CD4-positive, alpha-beta T cell (primary cell): ENCODE data around the gene SH3D19. TPM values are rescaled to one million over a fixed set of nuclear protein-coding genes. Genes with fewer than 3 reads are reported as not detected.

Experiments
- ATAC-seq: fragments of 200-7000 bp; cut with Tn5 transposase; one replicate; pipeline ENCODE4 v1.10.0; 2022; ENCODE audit warnings: mild to moderate bottlenecking; ENCODE audit not compliant: poor library complexity
- CTCF ChIA-PET: fragments of 350-600 bp; sonication (Branson Sonifier 250); formaldehyde crosslinking; loops from one replicate; lab custom pipeline; 2021; ENCODE audit warnings: antibody characterized with exemption, inconsistent platforms; lab: Charles Lee
- POLR2A ChIA-PET: fragments of 350-600 bp; sonication (Branson Sonifier 250); formaldehyde crosslinking; loops from one replicate; lab custom pipeline; 2021; ENCODE audit warnings: antibody characterized with exemption, inconsistent platforms; lab: Charles Lee
- DNase-seq, 14 experiments: peaks; one replicate each; pipeline ENCODE4 v3.0.0-alpha.2; 2013 to 2020; ENCODE audit warnings: mixed read lengths in 2 of 14
- H3K27ac ChIP-seq, 2 donors: one replicate each; pipeline versions ENCODE4 v1.5.1 to v1.7.0; 2013; ENCODE audit warnings: low read length in 2 of 2, low read depth in 1 of 2, mild to moderate bottlenecking in 1 of 2
- H3K27me3 ChIP-seq, 2 experiments: 1 replicate in 1 of 2; 2 replicates in 1 of 2; pipeline versions ENCODE4 v1.6.1 to v1.7.0; 2013; ENCODE audit warnings: low read length in 2 of 2, control low read depth in 1 of 2, mild to moderate bottlenecking in 1 of 2, moderate library complexity in 1 of 2; ENCODE audit not compliant: insufficient read depth in 2 of 2, control insufficient read depth in 1 of 2
- H3K36me3 ChIP-seq: one replicate; pipeline ENCODE4 v1.6.1; 2013; ENCODE audit warnings: low read length, control low read depth; ENCODE audit not compliant: insufficient read depth
- H3K4me1 ChIP-seq: one replicate; pipeline ENCODE4 v1.6.1; 2013; ENCODE audit warnings: low read length, control low read depth; ENCODE audit not compliant: insufficient read depth
- H3K4me3 ChIP-seq: one replicate; pipeline ENCODE4 v1.5.1; 2013; ENCODE audit warnings: mild to moderate bottlenecking, low read length, moderate library complexity
- H3K9me3 ChIP-seq, 2 experiments: 1 replicate in 1 of 2; 2 replicates in 1 of 2; pipeline versions ENCODE4 v1.6.1 to v1.7.0; 2013; ENCODE audit warnings: low read length in 2 of 2, mild to moderate bottlenecking in 2 of 2, control low read depth in 1 of 2, moderate library complexity in 1 of 2; ENCODE audit not compliant: control insufficient read depth in 1 of 2, insufficient read depth in 1 of 2
- H3K27ac Mint-ChIP-seq: one replicate; pipeline ENCODE4 v1.8.0; 2020; ENCODE audit warnings: mixed read lengths
- H3K27me3 Mint-ChIP-seq: one replicate; pipeline ENCODE4 v1.8.0; 2021; ENCODE audit warnings: mixed read lengths
- H3K36me3 Mint-ChIP-seq: one replicate; pipeline ENCODE4 v1.8.0; 2021; ENCODE audit warnings: low read depth, mixed read lengths
- H3K4me1 Mint-ChIP-seq: one replicate; pipeline ENCODE4 v1.8.0; 2021; ENCODE audit warnings: low read depth, mixed read lengths
- H3K4me3 Mint-ChIP-seq: one replicate; pipeline ENCODE4 v1.8.0; 2020; ENCODE audit warnings: mild to moderate bottlenecking, mixed read lengths
- H3K9me3 Mint-ChIP-seq: one replicate; pipeline ENCODE4 v1.8.0; 2020; ENCODE audit warnings: mixed read lengths
- intact Hi-C, 2 experiments: fragments of 100-400 bp; cut with DNase I in 1 of 2; cut with micrococcal nuclease in 1 of 2; formaldehyde crosslinking; loops; one replicate each; pipeline versions ENCODE4 v1.15.1 to v1.9.0; 2023 to 2025; cut with DNase I, micrococcal nuclease
- total RNA-seq, 174 experiments: library from RNA in 2 of 174; stranded (reverse) in 2 of 174; gene quantifications; one replicate each; pipeline ENCODE4 v1.2.3 and lab custom pipeline; 2021 to 2026
- TF ChIP-seq, protein P1 (sequence below): fragments of 200-600 bp; IDR thresholded peaks from one replicate; pipeline ENCODE4 v1.8.0; 2022; ENCODE audit warnings: antibody characterized with exemption, mild to moderate bottlenecking

SH3D19 gene
- total RNA-seq, 2 experiments from 2014 or later, result 0.27 TPM; not detected in 1

DNA sequence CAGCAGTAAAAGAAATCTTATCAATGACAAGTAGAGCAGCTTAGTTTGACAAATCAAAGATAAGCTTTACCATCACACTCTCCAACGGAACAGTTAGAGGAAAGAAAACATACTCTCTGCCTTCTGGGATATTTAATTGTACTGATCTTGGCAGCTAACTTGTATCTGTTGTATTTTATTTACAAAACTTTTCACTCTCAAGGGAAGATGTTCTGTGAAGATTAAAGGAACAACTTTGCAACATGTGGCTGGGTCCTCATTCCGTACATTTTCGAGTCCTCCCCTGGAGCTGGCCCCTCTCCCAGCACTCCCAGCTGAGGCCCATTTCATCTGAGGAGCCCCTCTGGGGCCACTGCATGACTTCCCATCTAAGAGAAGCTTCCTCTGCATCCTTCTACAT lies 151.5 kb downstream of the SH3D19 start:
- POLR2A ChIA-PET, result no interaction called here

DNA sequence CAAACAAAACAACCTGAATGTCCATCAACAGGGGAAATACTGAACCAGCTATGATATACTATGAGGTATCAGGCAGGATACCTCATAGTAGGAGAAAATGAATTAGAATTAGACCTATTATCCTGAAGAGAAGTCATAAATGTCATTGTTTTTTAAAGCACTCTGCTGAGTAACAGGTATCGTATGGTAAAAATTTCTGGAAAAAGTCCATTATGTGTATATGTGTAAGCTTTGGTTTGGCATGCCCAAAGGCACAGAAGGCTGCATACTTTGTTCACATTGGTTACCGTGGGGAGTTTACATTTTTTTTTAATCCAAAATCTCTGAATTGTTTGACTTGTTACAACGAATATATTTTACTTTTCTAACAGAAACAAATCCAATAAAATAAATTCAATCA lies 155.5 kb downstream of the SH3D19 start:
- H3K27me3 Mint-ChIP-seq, result peaks cover 41% of the 10 kb centered on the region

More for the DNA sequence above, 151.5 kb downstream of the SH3D19 start:
- ATAC-seq (no peak), DNase-seq (no peak)
- no peaks in the 10 kb centered on the region for H3K9me3 Mint-ChIP-seq
- H3K4me1 Mint-ChIP-seq, result no peaks in the 10 kb centered on the region
- intact Hi-C loops, result no loop called here
- CTCF ChIA-PET, result interaction anchor here (1.1 kb wide), 1 partner anchor 10 kb away, joined by 3 read pairs; no protein-coding TSS in a partner anchor
- Histone ChIP-seq H3K9me3 (no peaks in the 10 kb centered on the region), H3K27ac (no peak overlapping the region), H3K27me3 (no peaks in the 10 kb centered on the region), H3K4me3 (no peak overlapping the region), H3K4me1 (no peaks in the 10 kb centered on the region), H3K36me3 (no peaks in the 10 kb centered on the region)
- no peak overlapping the region for H3K4me3 Mint-ChIP-seq
- no peak overlapping the region for H3K27ac Mint-ChIP-seq
- H3K27me3 Mint-ChIP-seq, result peaks cover 16% of the 10 kb centered on the region
- H3K36me3 Mint-ChIP-seq, result no peaks in the 10 kb centered on the region
- TF ChIP-seq, protein P1, sequence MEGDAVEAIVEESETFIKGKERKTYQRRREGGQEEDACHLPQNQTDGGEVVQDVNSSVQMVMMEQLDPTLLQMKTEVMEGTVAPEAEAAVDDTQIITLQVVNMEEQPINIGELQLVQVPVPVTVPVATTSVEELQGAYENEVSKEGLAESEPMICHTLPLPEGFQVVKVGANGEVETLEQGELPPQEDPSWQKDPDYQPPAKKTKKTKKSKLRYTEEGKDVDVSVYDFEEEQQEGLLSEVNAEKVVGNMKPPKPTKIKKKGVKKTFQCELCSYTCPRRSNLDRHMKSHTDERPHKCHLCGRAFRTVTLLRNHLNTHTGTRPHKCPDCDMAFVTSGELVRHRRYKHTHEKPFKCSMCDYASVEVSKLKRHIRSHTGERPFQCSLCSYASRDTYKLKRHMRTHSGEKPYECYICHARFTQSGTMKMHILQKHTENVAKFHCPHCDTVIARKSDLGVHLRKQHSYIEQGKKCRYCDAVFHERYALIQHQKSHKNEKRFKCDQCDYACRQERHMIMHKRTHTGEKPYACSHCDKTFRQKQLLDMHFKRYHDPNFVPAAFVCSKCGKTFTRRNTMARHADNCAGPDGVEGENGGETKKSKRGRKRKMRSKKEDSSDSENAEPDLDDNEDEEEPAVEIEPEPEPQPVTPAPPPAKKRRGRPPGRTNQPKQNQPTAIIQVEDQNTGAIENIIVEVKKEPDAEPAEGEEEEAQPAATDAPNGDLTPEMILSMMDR, result no peak

DNA sequence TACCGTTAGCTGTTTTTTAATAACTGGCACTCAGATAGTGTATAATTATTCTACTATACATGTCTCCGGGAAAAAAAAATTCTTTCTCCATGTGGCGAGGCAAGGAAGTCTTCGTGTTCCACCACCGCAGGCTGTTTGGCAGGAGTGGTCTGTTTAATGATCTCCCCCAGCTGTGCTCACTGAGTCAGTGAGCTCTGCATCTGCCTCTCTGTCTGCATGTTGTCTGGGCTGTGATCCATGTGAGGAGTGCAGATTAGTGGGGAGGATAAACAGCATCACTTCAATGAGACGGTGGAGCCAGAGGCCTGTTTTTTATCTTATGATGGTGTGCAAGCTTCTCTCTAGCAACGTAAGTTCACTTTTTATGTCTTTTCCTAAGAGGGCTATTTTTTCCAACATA lies 156.2 kb downstream of the SH3D19 start:
- no peaks in the 10 kb centered on the region for H3K4me1 ChIP-seq
- POLR2A ChIA-PET, result no interaction called here
- peaks cover 2 to 9% of the 10 kb centered on the region in 2 experiments for H3K27me3 ChIP-seq
- H3K36me3 ChIP-seq, result no peaks in the 10 kb centered on the region
- H3K9me3 ChIP-seq, result no peaks in the 10 kb centered on the region
- no peaks in the 10 kb centered on the region for H3K36me3 Mint-ChIP-seq
- H3K4me3 ChIP-seq, result no peak overlapping the region
- H3K4me3 Mint-ChIP-seq, result no peak overlapping the region
- peaks cover 35% of the 10 kb centered on the region for H3K27me3 Mint-ChIP-seq
- H3K27ac Mint-ChIP-seq, result no peak overlapping the region
- ATAC-seq (no peak), DNase-seq (no peak)
- no peaks in the 10 kb centered on the region for H3K9me3 Mint-ChIP-seq
- TF ChIP-seq, protein P1, result no peak
- intact Hi-C loops, result no loop called here
- CTCF ChIA-PET, result interaction anchor here (0.6 kb wide), 1 partner anchor 16 kb away, joined by 3 read pairs; no protein-coding TSS in a partner anchor
- H3K27ac ChIP-seq, result no peak overlapping the region
- H3K4me1 Mint-ChIP-seq, result no peaks in the 10 kb centered on the region

More for the DNA sequence above, 155.5 kb downstream of the SH3D19 start:
- ChIA-PET POLR2A (no interaction called here), CTCF (interaction anchor here (0.6 to 1.2 kb wide), 2 partner anchors 14 to 15 kb away, joined by 3 read pairs; no protein-coding TSS in a partner anchor)
- Mint-ChIP-seq H3K4me1 (no peaks in the 10 kb centered on the region), H3K9me3 (no peaks in the 10 kb centered on the region), H3K27ac (no peak overlapping the region), H3K36me3 (no peaks in the 10 kb centered on the region), H3K4me3 (no peak overlapping the region)
- peaks cover 2 to 9% of the 10 kb centered on the region in 2 experiments for H3K27me3 ChIP-seq
- no peak for ATAC-seq
- H3K27ac ChIP-seq, result no peak overlapping the region
- H3K9me3 ChIP-seq, result no peaks in the 10 kb centered on the region
- TF ChIP-seq, protein P1, result no peak
- DNase-seq, result no peak
- intact Hi-C loops, result no loop called here
- no peaks in the 10 kb centered on the region for H3K4me1 ChIP-seq
- H3K36me3 ChIP-seq, result no peaks in the 10 kb centered on the region
- H3K4me3 ChIP-seq, result no peak overlapping the region
